SK-N-SH treated with all-trans-retinoic acid at 6 μM for 48 hours (cell line): ENCODE measurements around the gene IDH1.

ENCODE experiments used
- ARNTL ChIP-seq: fragments of 450-650 bp; formaldehyde crosslinking; IDR thresholded peaks from 2 replicates; pipeline ENCODE4 v1.5.0; 2020; ENCODE audit warnings: low read depth, mild to moderate bottlenecking, moderate library complexity, borderline replicate concordance
- CSRNP3 ChIP-seq: fragments of 250-450 bp; sonication (Bioruptor Pico); IDR thresholded peaks from 2 replicates; pipeline ENCODE4 v1.5.1; 2021; ENCODE audit warnings: mild to moderate bottlenecking, moderate library complexity
- GLIS3 ChIP-seq: fragments of 250-450 bp; sonication (Bioruptor Pico); IDR thresholded peaks from 2 replicates; pipeline ENCODE4 v1.5.0; 2020; ENCODE audit warnings: mild to moderate bottlenecking, moderate library complexity
- ISL1 ChIP-seq: fragments of 250-450 bp; sonication (Bioruptor Pico); IDR thresholded peaks from 2 replicates; pipeline ENCODE4 v2.1.2; 2022; ENCODE audit warnings: mild to moderate bottlenecking, moderate library complexity
- PATZ1 ChIP-seq: fragments of 250-450 bp; sonication (Bioruptor Pico); IDR thresholded peaks from 2 replicates; pipeline ENCODE4 v1.8.0; 2020; ENCODE audit warnings: mild to moderate bottlenecking, moderate library complexity, borderline replicate concordance
- PPARA ChIP-seq: fragments of 250-450 bp; sonication (Bioruptor Pico); IDR thresholded peaks from 2 replicates; pipeline ENCODE4 v1.5.0; 2020; ENCODE audit warnings: mild to moderate bottlenecking, borderline replicate concordance
- RARB ChIP-seq: fragments of 250-450 bp; sonication (Bioruptor Pico); IDR thresholded peaks from 2 replicates; pipeline ENCODE4 v1.8.0; 2021; ENCODE audit warnings: mild to moderate bottlenecking, moderate library complexity
- TCF4 ChIP-seq: fragments of 250-450 bp; sonication (Bioruptor Pico); IDR thresholded peaks from 2 replicates; pipeline ENCODE4 v1.8.0; 2021; ENCODE audit warnings: mild to moderate bottlenecking, moderate library complexity, borderline replicate concordance
- TOX ChIP-seq: fragments of 250-450 bp; sonication (Bioruptor Pico); IDR thresholded peaks from 2 replicates; pipeline ENCODE4 v1.8.0; 2021; ENCODE audit warnings: mild to moderate bottlenecking, moderate library complexity, borderline replicate concordance
- ZC3H10 ChIP-seq: fragments of 250-450 bp; sonication (Bioruptor Pico); IDR thresholded peaks from 2 replicates; pipeline ENCODE4 v1.5.1; 2021; ENCODE audit warnings: mild to moderate bottlenecking, moderate library complexity
- ZFP3 ChIP-seq: fragments of 250-450 bp; sonication (Bioruptor Pico); IDR thresholded peaks from 2 replicates; pipeline ENCODE4 v1.5.0; 2020; ENCODE audit warnings: mild to moderate bottlenecking, moderate library complexity
- ZFP30 ChIP-seq: fragments of 450-650 bp; formaldehyde crosslinking; IDR thresholded peaks from 2 replicates; pipeline ENCODE4 v1.5.0; 2022; ENCODE audit warnings: mild to moderate bottlenecking, moderate library complexity
- ZNF565 ChIP-seq: fragments of 450-650 bp; formaldehyde crosslinking; conservative IDR thresholded peaks from 2 replicates; pipeline ENCODE4 v1.5.0; 2020; ENCODE audit warnings: low read depth, mild to moderate bottlenecking, moderate library complexity

- TF ChIP-seq ARNTL (CRISPR knock-in tag) (no peak), TCF4 (CRISPR knock-in tag) (no peak), PATZ1 (CRISPR knock-in tag) (no peak), ISL1 (CRISPR knock-in tag) (no peak), GLIS3 (CRISPR knock-in tag) (no peak), CSRNP3 (CRISPR knock-in tag) (no peak), PPARA (no peak), ZFP30 (CRISPR knock-in tag) (no peak), ZFP3 (CRISPR knock-in tag) (no peak), TOX (CRISPR knock-in tag) (no peak), ZNF565 (CRISPR knock-in tag) (no peak), RARB (CRISPR knock-in tag) (no peak), ZC3H10 (CRISPR knock-in tag) (no peak)
Observed at GRCh38 chr2:208304157-208304556, 49.3 kb upstream of the IDH1 start.
